Heart left ventricle (tissue), 16 donors: ENCODE data around the gene ZNF362. TPM values are rescaled to one million over a fixed set of nuclear protein-coding genes. Genes with fewer than 3 reads are reported as not detected.

Source experiments
- ATAC-seq, 4 donors: fragments of 200-7000 bp; cut with Tn5 transposase; one replicate each; pipeline ENCODE4 v1.9.1; 2020 to 2022; ENCODE audit warnings: moderate library complexity in 4 of 4, mild to moderate bottlenecking in 3 of 4, moderate number of reproducible peaks in 1 of 4
- DNase-seq, 5 donors: peaks; one replicate each; pipeline ENCODE4 v3.0.0-alpha.2; 2020
- H3K27ac ChIP-seq, 12 donors: fragments of 200-600 bp; sonication (generic) in 4 of 12; one replicate each; pipeline versions ENCODE4 v1.5.0 to v1.8.0; 2016 to 2022; ENCODE audit warnings: mild to moderate bottlenecking in 2 of 12
- H3K27me3 ChIP-seq, 9 donors: fragments of 200-600 bp; sonication (generic) in 2 of 9; one replicate each; pipeline versions ENCODE4 v1.5.1 to v1.8.0; 2016 to 2022; ENCODE audit warnings: mild to moderate bottlenecking in 3 of 9
- H3K36me3 ChIP-seq, 9 donors: fragments of 200-600 bp; sonication (generic) in 2 of 9; one replicate each; pipeline versions ENCODE4 v1.5.0 to v1.8.0; 2018 to 2022; ENCODE audit warnings: mild to moderate bottlenecking in 2 of 9
- H3K4me1 ChIP-seq, 12 donors: fragments of 200-600 bp; sonication (generic) in 4 of 12; one replicate each; pipeline versions ENCODE4 v1.5.0 to v1.8.0; 2016 to 2022; ENCODE audit warnings: mild to moderate bottlenecking in 3 of 12
- H3K4me3 ChIP-seq, 12 donors: fragments of 200-600 bp; sonication (generic) in 4 of 12; one replicate each; pipeline versions ENCODE4 v1.5.0 to v1.8.0; 2017 to 2022; ENCODE audit warnings: mild to moderate bottlenecking in 9 of 12, moderate library complexity in 4 of 12
- H3K9me3 ChIP-seq, 12 donors: fragments of 200-600 bp; sonication (generic) in 4 of 12; one replicate each; pipeline versions ENCODE4 v1.5.0 to v1.8.0; 2016 to 2022; ENCODE audit warnings: mild to moderate bottlenecking in 1 of 12
- CTCF ChIP-seq, 12 donors: fragments of 200-600 bp; sonication (generic) in 4 of 12; IDR thresholded peaks; one replicate each; pipeline versions ENCODE4 v1.5.0 to v1.8.0; 2018 to 2022; ENCODE audit warnings: antibody characterized with exemption in 12 of 12, mild to moderate bottlenecking in 5 of 12
- POLR2A ChIP-seq, 2 donors: fragments of 450-650 bp; IDR thresholded peaks; one replicate each; pipeline ENCODE4 v1.6.1; 2017; ENCODE audit warnings: antibody characterized with exemption in 2 of 2, mild to moderate bottlenecking in 2 of 2, moderate library complexity in 2 of 2
- WGBS, 4 donors: extraction: QIAGEN DNeasy Blood & Tissue Kit in 2 of 4; methylation state at CpG; one replicate each; pipeline versions ENCODE4 v1.1.5 to v1.1.7; 2013 to 2018; 5-methylcytosine and 5-hydroxymethylcytosine counted together
- intact Hi-C, 10 donors: fragments of 100-400 bp; cut with DNase I; formaldehyde crosslinking; loops; one replicate each; pipeline versions ENCODE4 v1.11.1 to v1.14.2; 2022
- polyA plus RNA-seq, 2 donors: library from polyadenylated mRNA; stranded (reverse); fragments of 200-250 nt; gene quantifications; one replicate each; pipeline ENCODE4 v1.2.3, GENCODE V29; 2013
- total RNA-seq, 9 donors: library from RNA; depleted of rRNA in 2 of 9; stranded (reverse); fragments of >200 nt in 2 of 9; fragmentation: NEBNext Ultra II Directional in 3 of 9; extraction: Animal tissue kit (Norgen Biotek cat#: 25700) in 3 of 9; gene quantifications; one replicate each; pipeline versions ENCODE4 v1.1.0 to v1.2.4, GENCODE V29; 2016 to 2023
- donor health status: ischemic (EF 13 %, LVEDD 7.1; RV severe dilation, severe dysfunction).
- donor health status: healthy with polysubstance abuse.
- donor health status: DM: no; HTN: yes; CAD: no.
- donor health status: DM: no; HTN: no; CAD: no.
- donor health status: ischemic (EF 25% LVEDD 6.9; RV normal size, moderate dysfunction).
- donor health status: ischemic (EF 25% LVEDD 5.7; RV mildly dilated, moderate dysfunction).
- donor health status: healthy.
- donor health status: DM: yes; HTN: yes; CAD: no.
- donor health status: ischemic (EF 35%, LVEDD 5.7; RV mildly dilated, moderate dysfunction).
- donor health status: nonischemic (EF 11% LVEDD 7.7; RV severe dilation, severe dysfunction).
- donor health status: DM: yes; HTN: yes; CAD: no.
- donor health status: PGD.
- donor health status: ischemic (EF 29% LVEDD 5.4; RV normal size, mild dysfunction).
- donor health status: nonischemic (EF 23%, LVEDD 6.1; RV moderate dilation, normal function).

ZNF362 gene
- total and polyA plus RNA-seq, 11 donors: 11.1 to 39.7 (median 32.5) TPM

- intact Hi-C loops: no loop called here
- WGBS, 4 donors: 71 to 87% (median 80%) methylated on average over 6 of the region's 6 CpGs
- Histone ChIP-seq H3K27ac (peak overlapping the region in 11 of 12 donors; percentile 81 to 100 (median 98)), H3K36me3 (peaks cover 0 to 42% (median 18%) of the 10 kb centered on the region in 9 donors), H3K9me3 (no peaks in the 10 kb centered on the region), H3K27me3 (no peaks in the 10 kb centered on the region), H3K4me3 (no peak overlapping the region), H3K4me1 (peaks cover 51 to 100% (median 98%) of the 10 kb centered on the region in 12 donors)
- DNase-seq (no peak), ATAC-seq (no peak)
- TF ChIP-seq CTCF (IDR thresholded peaks at IDR 0.05) (no peak), POLR2A (IDR thresholded peaks at IDR 0.05) (no peak)
Measured at GRCh38 chr1:33337441-33337840, 81.1 kb downstream of the ZNF362 start.

- Histone ChIP-seq H3K27ac (peak overlapping the region; percentile 81 to 100 (median 98)), H3K4me1 (peaks cover 53 to 100% (median 98%) of the 10 kb centered on the region in 12 donors), H3K9me3 (no peaks in the 10 kb centered on the region), H3K36me3 (peaks cover 0 to 42% (median 18%) of the 10 kb centered on the region in 9 donors), H3K4me3 (peak overlapping the region in 6 of 12 donors; percentile 15 to 30 (median 19)), H3K27me3 (no peaks in the 10 kb centered on the region)
- DNase-seq (no peak), ATAC-seq (peak in 3 of 4 donors; percentile 8 to 39 (median 17))
- 4 to 9% (median 9%) methylated on average over 1 of the region's 1 CpG for WGBS, 4 donors
- no peak for TF ChIP-seq CTCF (IDR thresholded peaks at IDR 0.05)
- no peak for TF ChIP-seq POLR2A (IDR thresholded peaks at IDR 0.05)
- intact Hi-C loops: no loop called here
Measured at GRCh38 chr1:33338048-33338439, 81.8 kb downstream of the ZNF362 start.

- WGBS, 4 donors: 7 to 11% (median 10%) methylated on average over 14 of the region's 14 CpGs
- Histone ChIP-seq H3K4me1 (peaks cover 56 to 100% (median 98%) of the 10 kb centered on the region in 12 donors), H3K9me3 (no peaks in the 10 kb centered on the region), H3K36me3 (peaks cover 0 to 42% (median 13%) of the 10 kb centered on the region in 9 donors), H3K4me3 (peak overlapping the region in 9 of 12 donors; percentile 0 to 30 (median 18)), H3K27me3 (no peaks in the 10 kb centered on the region), H3K27ac (peak overlapping the region; percentile 81 to 100 (median 98))
- intact Hi-C loops: no loop called here
- ATAC-seq (peak; percentile 49 to 76 (median 58)), DNase-seq (peak in 4 of 5 donors; percentile 60 to 72 (median 68))
- peak in 1 of 2 donors; percentile 44 for TF ChIP-seq POLR2A (IDR thresholded peaks at IDR 0.05)
- no peak for TF ChIP-seq CTCF (IDR thresholded peaks at IDR 0.05)
Measured at GRCh38 chr1:33338440-33339211, 82.3 kb downstream of the ZNF362 start.

- DNase-seq: peak in 1 of 5 donors; percentile 70
- peak in 3 of 4 donors; percentile 21 to 40 (median 35) for ATAC-seq
- Histone ChIP-seq H3K36me3 (peaks cover 0 to 42% (median 14%) of the 10 kb centered on the region in 9 donors), H3K4me1 (peaks cover 58 to 100% (median 98%) of the 10 kb centered on the region in 12 donors), H3K9me3 (no peaks in the 10 kb centered on the region), H3K27ac (peak overlapping the region; percentile 81 to 100 (median 98)), H3K4me3 (peak overlapping the region in 9 of 12 donors; percentile 0 to 30 (median 18)), H3K27me3 (no peaks in the 10 kb centered on the region)
- TF ChIP-seq CTCF (IDR thresholded peaks at IDR 0.05) (peak in 5 of 12 donors; percentile 10 to 28 (median 24)), POLR2A (IDR thresholded peaks at IDR 0.05) (no peak)
- intact Hi-C loops: no loop called here
- WGBS, 4 donors: 6 to 18% (median 16%) methylated on average over 2 of the region's 2 CpGs
Measured at GRCh38 chr1:33339413-33339812, 83.1 kb downstream of the ZNF362 start.
